Brain microvascular endothelial cell (primary cell): Measurements from ENCODE around the gene AFTPH.

Experiments
- DNase-seq: peaks from one replicate; pipeline ENCODE4 v3.0.0-alpha.2; 2020
- H3K27ac ChIP-seq: fragments of 250-450 bp; sonication (Bioruptor Pico); 2 replicates; pipeline ENCODE4 v1.5.1; 2020; ENCODE audit warnings: mild to moderate bottlenecking, moderate library complexity
- H3K27me3 ChIP-seq: fragments of 250-450 bp; sonication (Bioruptor Pico); replicated peaks from 2 replicates; pipeline ENCODE4 v1.5.1; 2020; ENCODE audit warnings: mild to moderate bottlenecking
- H3K36me3 ChIP-seq: fragments of 250-450 bp; sonication (Bioruptor Pico); replicated peaks from 2 replicates; pipeline ENCODE4 v1.5.1; 2020; ENCODE audit warnings: mild to moderate bottlenecking
- H3K4me3 ChIP-seq: 2 replicates; pipeline ENCODE4 v1.5.1; 2011; ENCODE audit warnings: low read depth, mild to moderate bottlenecking, control low read depth, low read length, moderate library complexity
- in situ Hi-C: cut with HindIII; loops from 2 replicates; pipeline ENCODE4 v1.10.0; 2017; ENCODE audit warnings: low sequenced_read_pairs, low pct_ligation_motif_present
- TF ChIP-seq, protein P1 (sequence below): IDR thresholded peaks from 2 replicates; pipeline ENCODE4 v1.5.1; 2011; ENCODE audit warnings: low read depth, mild to moderate bottlenecking, moderate library complexity, low read length, control low read depth, inconsistent platforms; ENCODE audit errors: missing control alignments

AFTPH gene

DNA sequence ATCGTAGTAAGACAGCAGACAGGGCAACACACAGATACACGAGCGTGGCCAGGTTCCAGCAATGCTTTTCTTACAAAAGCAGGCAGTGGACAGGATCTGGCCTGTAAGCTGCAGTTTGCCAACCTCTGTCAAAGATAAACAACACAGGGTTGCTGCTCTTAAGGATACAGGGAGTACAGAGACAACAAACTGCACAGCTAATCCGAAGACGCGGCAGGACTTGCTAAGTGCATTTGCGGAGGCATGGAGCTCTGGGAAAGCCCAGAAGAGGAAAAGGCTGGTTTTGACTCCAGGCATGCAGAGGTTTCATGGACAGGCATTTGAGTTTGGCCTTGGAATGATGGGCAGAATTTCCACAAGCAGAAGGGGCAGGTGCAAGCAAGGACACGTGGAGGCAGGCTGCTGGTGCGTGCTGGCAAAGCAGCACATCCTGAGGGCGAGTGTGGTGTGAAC is 105.2 kb downstream of the AFTPH start:
- H3K27me3 ChIP-seq = no peaks in the 10 kb centered on the region
- H3K36me3 ChIP-seq = peaks cover 3% of the 10 kb centered on the region
- H3K4me3 ChIP-seq = no peak overlapping the region
- TF ChIP-seq, protein P1, sequence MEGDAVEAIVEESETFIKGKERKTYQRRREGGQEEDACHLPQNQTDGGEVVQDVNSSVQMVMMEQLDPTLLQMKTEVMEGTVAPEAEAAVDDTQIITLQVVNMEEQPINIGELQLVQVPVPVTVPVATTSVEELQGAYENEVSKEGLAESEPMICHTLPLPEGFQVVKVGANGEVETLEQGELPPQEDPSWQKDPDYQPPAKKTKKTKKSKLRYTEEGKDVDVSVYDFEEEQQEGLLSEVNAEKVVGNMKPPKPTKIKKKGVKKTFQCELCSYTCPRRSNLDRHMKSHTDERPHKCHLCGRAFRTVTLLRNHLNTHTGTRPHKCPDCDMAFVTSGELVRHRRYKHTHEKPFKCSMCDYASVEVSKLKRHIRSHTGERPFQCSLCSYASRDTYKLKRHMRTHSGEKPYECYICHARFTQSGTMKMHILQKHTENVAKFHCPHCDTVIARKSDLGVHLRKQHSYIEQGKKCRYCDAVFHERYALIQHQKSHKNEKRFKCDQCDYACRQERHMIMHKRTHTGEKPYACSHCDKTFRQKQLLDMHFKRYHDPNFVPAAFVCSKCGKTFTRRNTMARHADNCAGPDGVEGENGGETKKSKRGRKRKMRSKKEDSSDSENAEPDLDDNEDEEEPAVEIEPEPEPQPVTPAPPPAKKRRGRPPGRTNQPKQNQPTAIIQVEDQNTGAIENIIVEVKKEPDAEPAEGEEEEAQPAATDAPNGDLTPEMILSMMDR = no peak
- DNase-seq = no peak
- H3K27ac ChIP-seq = no peak overlapping the region
- in situ Hi-C loops = no loop called here

DNA sequence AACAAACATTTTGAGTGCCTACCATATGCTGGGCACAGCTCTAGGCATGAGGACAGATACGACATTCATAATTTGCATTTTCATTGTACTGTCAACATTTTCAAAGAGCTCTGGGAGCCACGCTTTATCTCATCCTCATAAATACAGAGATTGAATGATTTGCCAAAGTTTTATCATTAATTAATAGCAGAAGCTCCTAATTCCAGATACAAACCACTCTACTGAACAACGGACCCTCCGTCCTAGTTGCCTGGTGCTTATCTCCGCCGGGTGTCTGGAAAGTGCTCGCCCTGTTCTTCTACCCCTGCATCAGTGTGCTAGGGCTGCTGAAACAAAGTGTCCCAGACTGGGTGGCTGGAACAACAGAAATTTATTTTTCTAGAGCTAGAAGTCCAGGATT is 105.7 kb downstream of the AFTPH start:
- Histone ChIP-seq H3K27me3 (no peaks in the 10 kb centered on the region), H3K36me3 (peaks cover 3% of the 10 kb centered on the region), H3K4me3 (no peak overlapping the region), H3K27ac (no peak overlapping the region)
- in situ Hi-C loops = no loop called here
- TF ChIP-seq, protein P1 = no peak
- DNase-seq = no peak

DNA sequence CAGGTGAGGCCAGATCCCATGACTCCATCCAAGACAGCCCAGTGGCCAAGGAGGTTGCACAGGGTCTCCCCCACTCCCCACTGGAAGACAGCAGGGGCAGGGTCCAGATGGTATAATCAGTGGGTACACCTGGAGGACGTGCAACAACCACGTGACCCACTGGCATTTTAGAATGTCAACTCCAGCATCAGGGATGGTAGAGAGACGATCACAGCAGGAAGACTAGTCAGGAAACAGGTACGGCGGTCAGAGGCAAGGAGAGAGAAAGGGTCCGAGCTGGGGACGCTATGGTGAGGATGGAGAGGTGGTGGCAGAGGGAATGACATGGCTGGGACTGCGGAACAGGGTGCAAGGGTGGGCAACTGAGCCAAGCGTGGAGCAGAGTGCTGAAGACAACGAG is 106.6 kb downstream of the AFTPH start:
- H3K27me3 ChIP-seq = no peaks in the 10 kb centered on the region
- TF ChIP-seq, protein P1 = no peak
- in situ Hi-C loops = no loop called here
- no peak for DNase-seq
- H3K36me3 ChIP-seq = peaks cover 3% of the 10 kb centered on the region
- no peak overlapping the region for H3K4me3 ChIP-seq
- no peak overlapping the region for H3K27ac ChIP-seq

DNA sequence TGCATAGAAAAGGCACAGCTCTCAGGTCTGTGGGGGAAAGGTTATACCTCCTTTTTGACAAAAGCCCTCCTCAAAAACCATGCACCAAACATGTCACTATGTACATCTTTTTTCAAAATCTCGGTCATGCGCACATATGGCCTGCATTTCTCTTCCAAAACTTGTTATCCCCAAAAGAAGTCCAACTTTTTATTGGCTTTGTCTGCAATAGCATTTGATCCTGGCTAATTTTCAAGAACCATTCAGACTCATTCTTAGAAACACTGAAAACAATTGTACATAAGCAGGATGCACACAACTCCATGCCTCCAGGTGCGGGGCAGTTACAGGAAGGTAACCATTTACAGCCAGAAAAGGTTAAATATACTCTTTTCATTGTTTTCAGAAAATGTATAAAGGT is 107.6 kb downstream of the AFTPH start:
- Histone ChIP-seq H3K36me3 (peaks cover 9% of the 10 kb centered on the region), H3K27me3 (no peaks in the 10 kb centered on the region), H3K27ac (no peak overlapping the region), H3K4me3 (no peak overlapping the region)
- in situ Hi-C loops = no loop called here
- DNase-seq = no peak
- TF ChIP-seq, protein P1 = no peak

DNA sequence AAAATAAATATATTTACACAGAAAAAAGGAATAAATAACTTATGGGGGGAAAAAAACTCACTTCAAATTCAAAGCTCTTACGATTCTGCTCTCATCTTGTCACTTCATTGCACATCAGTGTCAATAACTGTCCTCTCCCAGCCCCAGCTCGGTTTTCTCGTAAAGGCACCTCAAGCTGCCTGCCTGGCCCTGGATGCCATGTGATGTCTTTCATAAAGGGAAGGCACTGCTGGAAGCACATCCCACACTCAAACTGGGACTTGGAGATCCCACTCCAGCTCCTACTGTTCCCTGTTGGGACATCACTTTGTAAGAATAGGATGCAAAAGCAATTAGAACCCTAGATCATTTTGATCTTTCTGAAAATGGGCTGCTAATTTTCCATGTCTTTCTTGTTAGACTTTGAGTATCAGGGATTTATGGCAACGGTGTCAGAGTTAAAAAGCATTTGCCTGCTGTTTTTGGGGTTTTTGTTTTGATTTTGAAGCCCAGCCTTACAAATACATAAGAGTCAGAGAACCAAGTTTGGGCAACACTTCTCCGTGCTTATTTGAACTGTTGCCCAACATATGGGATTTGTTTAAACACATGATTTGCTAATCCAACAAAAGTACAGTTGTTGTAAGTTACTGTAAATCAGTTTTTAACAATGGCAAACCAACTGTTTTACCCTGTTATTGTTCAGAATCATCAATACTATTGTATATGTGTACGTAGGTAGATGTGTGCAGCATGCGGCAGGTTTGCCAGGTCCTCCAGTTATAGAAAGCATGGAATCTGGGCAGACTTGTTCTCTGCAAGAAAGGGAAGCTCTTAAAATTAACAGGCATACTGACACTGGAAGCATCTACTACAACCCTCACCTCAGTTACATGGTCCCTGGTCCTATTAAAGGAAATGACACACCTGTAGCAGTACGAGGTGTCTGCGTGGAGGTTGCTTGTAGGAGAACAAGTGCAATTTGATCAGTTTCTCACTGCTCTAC is 109.0 kb downstream of the AFTPH start:
- TF ChIP-seq, protein P1 = no peak
- H3K36me3 ChIP-seq = peaks cover 9% of the 10 kb centered on the region
- H3K27ac ChIP-seq = no peak overlapping the region

More for the DNA sequence above, 109.0 kb downstream of the AFTPH start:
- DNase-seq = no peak
- no peak overlapping the region for H3K4me3 ChIP-seq
- in situ Hi-C loops = no loop called here
- H3K27me3 ChIP-seq = no peaks in the 10 kb centered on the region
